Testis (tissue), 5 donors: ENCODE data around the gene UBALD1. TPM values are rescaled to one million over a fixed set of nuclear protein-coding genes. Genes with fewer than 3 reads are reported as not detected.

Source experiments
- DNase-seq: peaks from one replicate; pipeline ENCODE4 v3.0.0-alpha.2; 2019
- H3K27ac ChIP-seq, 2 donors: fragments of 200-600 bp; sonication (generic); one replicate each; pipeline ENCODE4 v1.5.1; 2019
- H3K27me3 ChIP-seq: fragments of 200-600 bp; sonication (generic); one replicate; pipeline ENCODE4 v1.5.1; 2019
- H3K36me3 ChIP-seq: fragments of 200-600 bp; sonication (generic); one replicate; pipeline ENCODE4 v1.5.1; 2017; ENCODE audit warnings: low read depth; ENCODE audit errors: missing control alignments
- H3K4me1 ChIP-seq: fragments of 200-600 bp; sonication (generic); one replicate; pipeline ENCODE4 v1.5.1; 2019
- H3K4me3 ChIP-seq, 2 donors: fragments of 200-600 bp; sonication (generic); one replicate each; pipeline ENCODE4 v1.5.1; 2017 to 2019
- H3K9me3 ChIP-seq: fragments of 200-600 bp; sonication (generic); one replicate; pipeline ENCODE4 v1.5.1; 2017
- POLR2A ChIP-seq: fragments of 450-650 bp; IDR thresholded peaks from one replicate; pipeline ENCODE4 v1.6.1; 2017; ENCODE audit warnings: antibody characterized with exemption, mild to moderate bottlenecking, moderate library complexity
- WGBS, 2 donors: methylation state at CpG; one replicate each; pipeline ENCODE4 v1.1.5; 2018; 5-methylcytosine and 5-hydroxymethylcytosine counted together
- intact Hi-C: fragments of 100-400 bp; cut with DNase I; formaldehyde crosslinking; loops from one replicate; pipeline ENCODE4 v1.15.1; 2023; ENCODE audit warnings: low total_unique reads
- long read RNA-seq, 2 donors: transcript quantifications; one replicate each; lab custom pipeline, GENCODE V29; 2026
- polyA plus RNA-seq: library from polyadenylated mRNA; stranded (reverse); fragments of 350-450 nt; fragmentation: Illumina TruSeq; extraction: RNeasy Lipid Tissue Mini Kit (QIAGEN cat#74804); gene quantifications from one replicate; pipeline ENCODE4 v1.2.3, GENCODE V29; 2014; ENCODE audit warnings: low read depth, low replicate concordance; ENCODE audit not compliant: insufficient read depth
- total RNA-seq, 2 donors: library from RNA; depleted of rRNA; stranded (reverse); fragments of >200 nt; gene quantifications; one replicate each; pipeline ENCODE4 v1.2.3, GENCODE V29; 2016
- TF ChIP-seq, protein P1 (sequence below), 3 experiments: fragments of 450-650 bp in 2 of 3; fragments of 200-600 bp in 1 of 3; sonication (generic) in 1 of 3; IDR thresholded peaks; one replicate each; pipeline ENCODE4 v1.5.1; 2016 to 2019; ENCODE audit warnings: antibody characterized with exemption in 3 of 3, mild to moderate bottlenecking in 2 of 3, moderate library complexity in 1 of 3

UBALD1 gene
- 10 to 100 TPM; 15.9 to 25.0 TPM for total RNA-seq
- 33.3 TPM for polyA plus RNA-seq
- long read RNA-seq, donor 1, transcript UBALD1-205 (1 exons, 2,641 nt) = minor isoform, 6 of 30 reads
- long read RNA-seq, donor 1, transcript UBALD1-201 (3 exons, 1,413 nt) = major isoform, 22 of 30 reads
- long read RNA-seq, donor 1, partial matches to known transcripts = 0 of 30 reads
- long read RNA-seq, donor 1, other reads (novel, unspliced or antisense) = 0 of 30 reads
- long read RNA-seq, donor 2, transcript UBALD1-201 (3 exons, 1,413 nt) = minor isoform, 12 of 26 reads
- long read RNA-seq, donor 2, transcript UBALD1-205 (1 exons, 2,641 nt) = major isoform, 14 of 26 reads
- long read RNA-seq, donor 2, partial matches to known transcripts = 0 of 26 reads
- long read RNA-seq, donor 2, other reads (novel, unspliced or antisense) = 0 of 26 reads

DNA sequence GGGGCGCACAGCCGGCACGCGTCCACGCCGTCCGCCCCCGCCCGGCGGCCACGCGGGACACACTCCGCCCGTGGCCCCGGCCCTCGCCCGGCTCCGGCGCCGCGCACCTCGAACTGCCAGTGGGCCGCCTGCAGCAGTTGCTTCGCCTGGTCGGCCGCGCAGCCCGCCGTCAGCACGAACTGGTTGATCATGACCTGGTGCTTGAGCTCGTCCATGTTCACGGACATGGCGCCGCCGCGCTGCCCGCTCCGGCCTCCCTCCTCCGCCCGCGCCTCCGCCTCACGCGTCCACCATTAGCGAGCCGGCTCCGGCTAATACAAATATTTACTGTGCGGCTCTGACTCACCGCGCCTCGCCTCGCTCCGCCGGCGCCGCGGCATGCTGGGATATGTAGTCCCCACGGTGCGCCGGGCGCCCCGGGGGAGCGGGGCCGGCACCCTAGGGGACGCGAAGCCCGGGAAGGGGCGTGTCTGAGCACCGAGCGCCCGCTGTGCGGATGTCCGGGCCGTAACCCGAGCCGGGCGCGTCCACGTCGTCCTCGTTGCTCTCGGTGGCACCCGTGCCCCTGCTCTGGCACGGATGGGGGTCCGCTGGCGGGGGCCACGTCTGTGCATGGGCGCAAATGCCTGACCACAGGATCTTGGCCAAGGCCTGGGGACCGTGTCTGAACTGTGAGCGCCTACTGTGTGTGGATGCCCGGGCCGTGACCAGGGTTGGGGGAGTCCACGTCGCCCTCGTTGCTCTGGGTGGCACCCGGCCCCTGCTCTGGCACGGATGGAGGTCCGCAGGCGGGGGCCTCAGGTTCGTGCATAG lies at the start of gene UBALD1:
Gene UBALD1, minus strand, starts transcription at position 318 of the 813 bp plus-strand sequence. Its CDS starts 91 bp downstream, at position 227.
- 2% methylated on average over 18 to 69 of the region's 100 CpGs for WGBS, 2 donors

DNA sequence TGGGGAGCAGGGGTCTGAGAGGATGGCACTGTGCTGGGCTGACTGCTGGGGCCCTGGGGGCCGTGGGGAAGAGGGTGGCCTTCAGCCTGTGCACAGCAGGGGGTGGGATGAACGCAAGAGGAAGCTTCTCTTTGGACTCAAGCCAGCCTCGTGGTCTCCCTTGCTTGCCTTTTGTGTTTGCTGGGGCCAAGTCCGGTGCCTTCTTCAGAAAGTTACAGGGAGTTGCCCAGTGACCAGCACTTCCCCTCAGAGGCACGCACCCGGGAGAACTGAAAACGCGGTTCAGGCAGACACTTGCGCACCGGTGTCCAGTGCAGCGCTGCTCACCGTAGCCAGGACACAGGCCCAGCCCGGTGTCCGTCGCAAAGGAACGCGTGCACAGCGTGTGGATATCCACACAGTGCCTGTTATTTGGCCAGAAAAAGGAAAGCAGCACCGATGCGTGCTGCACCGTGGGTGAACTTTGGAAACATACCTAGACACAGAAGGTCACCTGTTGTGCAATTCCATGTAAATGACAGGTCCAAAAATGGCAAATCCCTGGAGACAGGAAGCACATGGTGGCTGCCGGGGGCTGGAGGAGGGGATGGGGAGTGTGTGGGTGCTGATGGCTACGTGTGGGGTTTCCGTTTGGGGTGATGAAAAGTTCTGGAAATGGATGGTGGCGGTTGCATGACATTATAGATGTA lies 49.2 kb upstream of the UBALD1 start:
- Histone ChIP-seq H3K9me3 (no peaks in the 10 kb centered on the region), H3K27me3 (no peaks in the 10 kb centered on the region), H3K4me1 (peaks cover 12% of the 10 kb centered on the region), H3K27ac (no peak overlapping the region), H3K4me3 (no peak overlapping the region), H3K36me3 (no peaks in the 10 kb centered on the region)
- DNase-seq = peak; percentile 56
- intact Hi-C loops = no loop called here
- WGBS, 2 donors = 70% methylated on average over 25 of the region's 25 CpGs
- TF ChIP-seq, protein P1, sequence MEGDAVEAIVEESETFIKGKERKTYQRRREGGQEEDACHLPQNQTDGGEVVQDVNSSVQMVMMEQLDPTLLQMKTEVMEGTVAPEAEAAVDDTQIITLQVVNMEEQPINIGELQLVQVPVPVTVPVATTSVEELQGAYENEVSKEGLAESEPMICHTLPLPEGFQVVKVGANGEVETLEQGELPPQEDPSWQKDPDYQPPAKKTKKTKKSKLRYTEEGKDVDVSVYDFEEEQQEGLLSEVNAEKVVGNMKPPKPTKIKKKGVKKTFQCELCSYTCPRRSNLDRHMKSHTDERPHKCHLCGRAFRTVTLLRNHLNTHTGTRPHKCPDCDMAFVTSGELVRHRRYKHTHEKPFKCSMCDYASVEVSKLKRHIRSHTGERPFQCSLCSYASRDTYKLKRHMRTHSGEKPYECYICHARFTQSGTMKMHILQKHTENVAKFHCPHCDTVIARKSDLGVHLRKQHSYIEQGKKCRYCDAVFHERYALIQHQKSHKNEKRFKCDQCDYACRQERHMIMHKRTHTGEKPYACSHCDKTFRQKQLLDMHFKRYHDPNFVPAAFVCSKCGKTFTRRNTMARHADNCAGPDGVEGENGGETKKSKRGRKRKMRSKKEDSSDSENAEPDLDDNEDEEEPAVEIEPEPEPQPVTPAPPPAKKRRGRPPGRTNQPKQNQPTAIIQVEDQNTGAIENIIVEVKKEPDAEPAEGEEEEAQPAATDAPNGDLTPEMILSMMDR (IDR thresholded peaks at IDR 0.05) = no peak
- TF ChIP-seq POLR2A = no peak

More for the DNA sequence above, at the start of gene UBALD1:
- peak; percentile 70 for TF ChIP-seq POLR2A
- TF ChIP-seq, protein P1 (IDR thresholded peaks at IDR 0.05) = no peak
- no peaks in the 10 kb centered on the region for H3K27me3 ChIP-seq
- H3K36me3 ChIP-seq = no peaks in the 10 kb centered on the region
- no peaks in the 10 kb centered on the region for H3K9me3 ChIP-seq
- peak within 1 kb of the TSS; percentile 82 to 89 for H3K4me3 ChIP-seq
- intact Hi-C loops = loop anchor here (10.0 kb wide), 1 partner anchor 80 kb away; the partner anchor contains the start of gene NUDT16L1
- DNase-seq = peak; percentile 88
- peaks cover 32% of the 10 kb centered on the region for H3K4me1 ChIP-seq
- peak within 1 kb of the TSS; percentile 93 for H3K27ac ChIP-seq

DNA sequence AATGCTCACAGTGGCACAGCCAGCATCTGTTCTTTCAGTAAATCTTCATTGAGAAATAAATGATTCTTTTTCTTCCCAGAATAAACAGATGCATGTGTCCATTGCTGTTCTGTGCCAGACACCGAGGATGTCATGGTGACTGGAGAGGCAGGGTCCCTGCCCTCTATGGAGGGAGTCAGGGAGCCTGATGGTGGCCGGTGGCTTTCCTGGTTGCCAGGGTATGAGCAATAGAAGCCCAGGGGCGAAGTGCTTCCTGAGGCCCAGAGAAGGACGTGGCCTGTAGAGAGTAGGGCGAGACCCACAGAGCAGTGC lies 48.7 kb upstream of the UBALD1 start:
- intact Hi-C loops = no loop called here
- WGBS, 2 donors = 65 to 74% methylated on average over 2 to 5 of the region's 5 CpGs
- no peaks in the 10 kb centered on the region for H3K27me3 ChIP-seq
- no peak overlapping the region for H3K4me3 ChIP-seq
- no peak for DNase-seq
- no peaks in the 10 kb centered on the region for H3K36me3 ChIP-seq
- no peak overlapping the region for H3K27ac ChIP-seq
- H3K4me1 ChIP-seq = peaks cover 12% of the 10 kb centered on the region
- TF ChIP-seq, protein P1 (IDR thresholded peaks at IDR 0.05) = no peak
- TF ChIP-seq POLR2A = no peak
- no peaks in the 10 kb centered on the region for H3K9me3 ChIP-seq

DNA sequence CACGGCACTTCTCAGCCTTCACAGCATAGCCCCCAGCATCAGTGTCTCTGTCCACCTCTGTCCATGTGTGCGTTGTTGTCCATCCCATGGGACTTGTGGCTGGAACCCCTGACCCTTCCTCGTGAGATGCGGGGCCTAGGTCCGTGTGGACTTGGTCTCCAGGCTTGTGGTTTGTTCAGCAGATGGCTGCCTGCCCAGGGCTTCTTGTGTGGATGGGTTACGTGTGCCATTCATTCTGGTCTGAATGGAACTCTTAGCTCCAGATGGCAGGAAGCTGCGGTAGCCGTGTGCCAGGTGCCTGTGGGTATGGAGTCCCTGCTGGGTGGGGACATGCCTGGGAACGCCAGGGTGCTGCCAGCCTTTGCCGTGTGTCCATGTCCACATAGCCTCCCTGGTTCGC lies 47.0 kb upstream of the UBALD1 start:
- WGBS, 2 donors = 78 to 94% methylated on average over 6 to 11 of the region's 11 CpGs
- no peak overlapping the region for H3K4me3 ChIP-seq
- no peaks in the 10 kb centered on the region for H3K27me3 ChIP-seq
- DNase-seq = no peak
- H3K27ac ChIP-seq = no peak overlapping the region
- no peaks in the 10 kb centered on the region for H3K9me3 ChIP-seq
- intact Hi-C loops = no loop called here
- TF ChIP-seq, protein P1 (IDR thresholded peaks at IDR 0.05) = no peak
- peaks cover 12% of the 10 kb centered on the region for H3K4me1 ChIP-seq
- no peaks in the 10 kb centered on the region for H3K36me3 ChIP-seq
